Activated CD8-positive, alpha-beta memory T cell treated with anti-CD3 and anti-CD28 coated beads for 48 hours (primary cell): ENCODE measurements around the gene COLQ.

Experiments used
- DNase-seq, 3 experiments: peaks; one replicate each; pipeline ENCODE4 v3.0.0-alpha.2; 2020; ENCODE audit warnings: low read depth in 2 of 3, low spot score in 2 of 3

The COLQ gene

DNA sequence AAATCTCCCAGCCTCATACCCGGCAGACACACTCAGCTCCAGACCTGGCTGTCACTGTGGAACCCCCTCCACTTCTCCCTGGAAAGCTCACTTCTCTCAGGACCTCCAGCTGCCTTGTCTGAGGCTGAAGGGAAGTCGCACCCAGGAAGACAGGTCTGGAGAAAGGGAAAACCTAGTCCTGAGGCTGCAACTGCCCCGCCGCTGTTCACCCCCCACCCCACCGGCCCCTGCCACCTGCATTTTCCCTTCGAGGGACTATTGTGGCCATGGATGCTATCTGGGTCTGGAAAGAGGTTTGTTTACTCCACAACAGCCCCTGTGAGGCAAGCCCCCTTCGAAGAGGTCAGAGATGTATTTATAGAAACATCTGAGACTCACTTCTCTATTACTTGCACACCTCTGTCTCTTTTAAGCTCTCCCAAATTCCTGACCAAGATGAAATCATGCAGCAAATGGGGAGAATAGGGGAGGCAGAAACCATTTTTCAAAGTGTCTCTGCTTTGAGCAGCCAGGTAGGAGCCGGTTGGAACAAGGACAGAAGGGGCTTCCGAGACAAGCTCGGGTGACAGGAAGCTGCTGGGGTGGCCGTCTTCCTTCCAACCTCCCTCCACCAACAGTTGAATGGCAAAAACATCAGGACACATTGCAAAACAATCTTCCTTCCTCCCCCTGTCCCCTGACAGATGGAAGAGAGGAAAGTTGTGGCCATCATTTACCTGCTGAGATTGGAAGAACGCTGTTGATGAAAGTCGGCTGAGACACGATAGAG is 518 bp downstream of the COLQ start:
- no peak for DNase-seq

DNA sequence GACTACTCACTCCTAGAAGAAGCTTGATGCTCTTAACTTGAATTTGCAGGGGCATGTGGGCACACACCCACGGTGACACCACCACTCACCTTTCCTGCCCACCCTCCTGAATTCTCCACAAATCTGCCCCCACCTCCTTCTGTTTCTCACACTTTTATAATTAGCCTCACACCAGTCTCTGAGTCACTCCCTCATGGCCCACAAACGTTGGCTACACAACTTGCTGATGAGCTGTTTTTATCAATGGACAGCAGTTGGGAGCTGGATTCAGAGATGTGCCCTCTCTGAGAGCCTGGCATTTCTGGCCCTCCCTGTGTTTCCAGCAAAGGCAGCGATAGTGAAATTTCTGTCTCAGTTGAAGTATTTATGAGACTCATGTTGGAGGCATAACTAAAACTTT is 1.3 kb downstream of the COLQ start:
- no peak for DNase-seq

DNA sequence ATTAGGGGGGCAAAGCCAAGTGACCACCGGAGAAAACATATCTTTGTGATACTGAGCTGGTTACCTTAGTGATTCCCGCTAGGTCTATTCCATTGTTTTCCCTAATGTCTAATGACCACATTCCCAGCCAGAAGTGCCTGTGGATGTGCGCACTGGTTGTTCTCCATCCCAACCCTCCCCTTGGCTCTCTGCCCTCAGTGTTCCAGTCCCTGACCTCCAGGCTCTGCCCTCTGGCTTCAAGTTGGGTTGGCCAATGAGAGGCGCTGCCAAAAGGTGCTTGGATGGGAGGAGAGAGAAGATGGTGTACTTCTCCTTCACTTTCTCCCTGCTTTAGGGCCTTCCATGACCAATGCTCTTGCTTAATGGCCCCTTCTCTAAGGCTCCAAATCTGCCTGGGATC is 2.4 kb downstream of the COLQ start:
- no peak for DNase-seq

DNA sequence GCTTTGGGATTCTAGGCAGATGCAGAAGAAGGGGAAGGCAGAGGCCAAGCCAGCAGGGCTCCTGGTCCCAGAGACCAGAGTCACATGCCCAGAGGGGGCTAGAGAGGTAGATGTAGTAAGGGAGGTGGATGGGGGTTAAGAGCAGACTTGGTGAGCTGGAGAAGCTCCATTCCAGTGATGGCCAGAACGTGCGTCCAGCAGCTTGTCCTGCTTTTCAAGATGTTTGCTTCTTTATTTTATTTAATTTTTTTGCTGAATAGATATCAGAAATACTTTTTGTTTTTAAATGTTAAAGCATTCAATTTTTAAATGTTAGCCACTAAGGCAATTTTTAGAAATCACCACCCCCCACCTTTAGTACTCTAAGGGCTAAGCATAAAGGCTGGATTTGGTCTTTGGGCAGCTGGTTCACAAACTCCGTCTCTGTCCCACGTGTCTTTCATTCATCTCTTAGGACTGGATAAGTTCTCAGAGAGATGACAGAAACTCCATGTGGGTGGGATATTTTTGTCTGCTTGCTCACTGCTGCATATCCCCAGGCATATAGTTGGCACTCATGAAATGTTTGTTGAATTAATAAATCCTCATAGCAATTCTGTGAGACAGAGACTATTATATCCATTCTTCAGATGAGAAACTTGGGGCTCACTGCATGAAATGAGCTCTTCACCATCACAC is 6.7 kb downstream of the COLQ start:
- DNase-seq: no peak

DNA sequence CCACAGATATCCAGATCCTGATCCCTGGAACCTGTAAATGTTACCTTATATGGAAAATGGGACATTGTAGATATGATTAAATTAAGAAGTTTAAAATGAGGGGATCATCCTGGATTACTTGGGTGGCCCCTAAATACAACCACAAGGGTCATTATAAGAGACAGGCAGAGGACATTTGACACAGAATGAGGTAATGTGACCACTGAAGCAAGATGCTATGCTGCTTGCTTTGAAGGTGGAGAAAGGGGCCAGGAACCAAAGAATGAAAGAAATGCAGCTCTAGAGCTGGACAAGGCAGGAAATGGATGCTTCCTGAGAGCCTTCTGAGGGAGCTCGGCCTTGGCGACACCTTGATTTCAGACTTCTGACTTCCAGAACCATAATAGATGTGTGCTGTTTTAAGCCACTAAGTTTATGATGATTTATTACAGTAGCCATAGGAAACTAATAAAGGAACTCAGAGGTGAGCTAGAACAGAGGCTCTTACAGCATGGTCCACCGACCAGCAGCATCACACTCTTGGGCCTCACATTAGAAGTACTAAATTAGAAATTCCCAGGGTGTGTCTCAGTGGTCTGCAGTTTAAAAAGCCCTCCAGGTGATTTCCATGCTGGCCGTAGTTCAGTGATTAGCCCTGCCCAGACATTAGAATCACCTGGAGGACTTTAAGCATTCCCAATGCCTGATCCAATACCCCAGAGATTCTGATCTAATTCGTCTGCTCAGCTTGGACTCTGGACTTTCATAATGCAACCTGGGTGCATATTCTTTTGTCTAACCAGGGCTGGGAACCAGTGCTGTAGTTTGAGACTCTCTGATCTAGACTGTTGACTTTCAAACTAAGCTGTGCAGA is 7.5 kb downstream of the COLQ start:
- DNase-seq: no peak

DNA sequence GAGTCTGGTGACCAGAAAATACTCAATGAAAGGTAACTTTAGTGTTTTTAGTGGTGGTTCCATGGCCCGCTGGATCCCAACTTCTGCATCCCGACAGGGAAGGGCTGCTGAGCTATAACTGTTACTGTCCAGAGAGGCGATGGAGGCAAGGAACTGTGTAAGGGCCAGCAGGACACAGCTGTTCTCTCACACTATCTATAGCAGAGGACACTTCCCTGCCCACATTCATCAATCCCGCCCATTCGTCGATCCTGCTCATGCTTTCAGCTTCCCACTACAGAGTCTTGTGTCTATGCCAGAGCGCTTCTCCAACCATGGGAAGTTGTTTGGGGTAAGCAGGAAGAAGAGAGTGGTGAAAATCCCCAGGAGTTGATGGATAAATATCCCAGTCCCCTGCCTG is 8.4 kb downstream of the COLQ start:
- DNase-seq: no peak

DNA sequence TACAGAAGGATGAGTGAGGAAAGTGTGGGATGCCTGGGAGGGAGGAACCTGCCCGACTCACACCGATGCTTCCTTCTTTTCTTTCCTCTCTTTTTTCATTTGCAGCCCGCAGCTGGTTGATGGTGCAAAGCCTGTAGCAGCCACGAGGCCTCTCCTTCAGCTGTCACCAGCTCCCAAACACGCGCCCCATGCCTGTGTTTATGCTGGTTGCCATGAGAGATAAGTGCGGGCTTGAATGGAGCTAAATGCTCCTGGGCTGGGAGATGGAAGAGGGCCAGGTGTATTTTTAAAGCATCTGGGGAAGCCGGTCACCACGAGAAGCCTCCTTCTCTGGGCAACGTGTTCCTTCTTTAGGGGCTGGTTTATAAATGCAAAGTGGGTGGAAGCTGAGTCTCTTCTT is 9.3 kb downstream of the COLQ start:
- DNase-seq: no peak

DNA sequence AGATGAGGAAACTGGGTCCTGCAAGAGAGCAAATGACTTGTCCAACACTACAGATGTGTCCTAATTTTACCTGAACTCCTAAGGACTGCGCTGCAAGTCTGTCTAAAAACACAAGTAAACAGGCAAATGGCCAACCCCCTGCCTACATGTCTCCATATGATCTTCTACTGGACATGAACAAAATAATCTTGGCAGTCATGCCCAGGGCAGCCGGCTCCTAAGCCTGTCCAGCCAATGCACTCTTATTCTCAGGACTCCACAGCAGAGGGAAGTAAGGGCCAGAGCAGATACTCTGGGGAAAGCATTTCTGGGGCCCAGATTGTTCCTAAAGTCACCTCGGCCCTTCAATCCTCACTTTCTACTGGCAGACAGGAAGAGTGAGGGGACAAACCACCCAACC is 10.3 kb downstream of the COLQ start:
- DNase-seq: no peak

DNA sequence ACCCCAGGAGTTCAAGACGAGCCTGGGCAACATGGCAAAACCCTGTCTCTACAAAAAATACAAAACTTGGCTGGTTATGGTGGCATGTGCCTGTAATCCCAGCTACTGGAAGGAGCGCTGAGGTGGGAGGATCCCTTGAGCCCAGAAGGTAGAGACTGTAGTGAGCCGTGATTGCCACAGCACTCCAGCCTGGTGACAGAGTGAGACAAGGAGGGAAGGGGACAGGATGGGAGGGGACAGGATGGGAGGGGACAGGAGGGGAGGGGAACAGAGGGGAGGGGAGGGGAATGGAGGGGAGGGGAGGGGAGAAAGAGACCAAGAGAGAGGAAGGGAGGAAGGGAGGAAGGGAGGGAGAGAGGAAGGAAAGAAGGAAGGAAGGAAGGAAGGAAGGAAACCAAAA is 11.0 kb downstream of the COLQ start:
- no peak for DNase-seq

DNA sequence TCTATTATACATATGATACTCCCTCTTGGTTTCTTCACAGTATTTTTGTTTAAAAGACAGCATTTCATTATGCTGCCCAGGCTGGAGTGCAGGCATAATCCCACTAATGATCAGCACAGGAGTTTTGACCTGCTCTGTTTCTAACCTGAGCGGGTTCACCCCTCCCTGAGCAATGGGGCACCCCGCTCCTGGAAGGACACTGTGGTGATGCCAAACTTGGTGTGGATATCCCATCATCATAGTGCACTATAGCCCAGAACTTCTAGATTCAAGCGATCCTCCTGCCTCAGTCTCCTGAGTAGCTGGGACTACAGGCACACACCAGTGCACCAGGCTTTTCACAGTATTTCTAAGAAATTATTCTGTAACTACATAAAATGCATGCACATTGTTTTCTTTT is 14.9 kb downstream of the COLQ start:
- DNase-seq: no peak

DNA sequence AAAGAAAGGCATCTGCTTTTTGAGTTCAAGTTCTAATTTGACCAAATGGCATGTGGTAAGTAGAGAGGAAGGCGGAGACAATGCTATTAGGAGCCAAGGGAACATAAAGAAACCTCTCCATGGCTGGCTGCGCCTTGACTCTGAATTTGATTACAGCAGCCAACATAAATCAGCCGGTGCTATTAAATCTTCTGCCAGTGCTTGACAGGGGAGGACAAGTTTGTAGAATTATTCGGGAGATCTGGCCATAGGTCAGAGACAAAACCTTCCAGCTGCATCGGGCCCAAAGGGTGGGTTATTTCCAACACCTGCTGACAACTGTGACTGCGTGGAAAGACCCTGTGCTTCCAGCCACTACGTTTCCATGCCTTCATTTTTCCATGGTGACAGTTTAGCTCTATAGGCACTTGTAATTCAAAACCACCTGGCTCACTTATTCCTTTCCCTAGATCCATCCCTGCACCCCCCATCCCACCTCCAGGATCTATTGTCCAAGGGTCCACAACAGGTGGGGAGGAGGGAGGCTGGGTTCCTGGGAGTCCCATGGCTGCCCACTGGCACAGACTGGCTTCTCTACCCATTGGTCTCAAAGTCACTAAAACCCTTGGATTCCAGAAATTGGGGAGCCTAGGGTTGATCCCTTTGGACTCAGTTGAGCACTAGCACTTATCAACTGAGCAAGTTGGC is 15.9 kb downstream of the COLQ start:
- no peak for DNase-seq

DNA sequence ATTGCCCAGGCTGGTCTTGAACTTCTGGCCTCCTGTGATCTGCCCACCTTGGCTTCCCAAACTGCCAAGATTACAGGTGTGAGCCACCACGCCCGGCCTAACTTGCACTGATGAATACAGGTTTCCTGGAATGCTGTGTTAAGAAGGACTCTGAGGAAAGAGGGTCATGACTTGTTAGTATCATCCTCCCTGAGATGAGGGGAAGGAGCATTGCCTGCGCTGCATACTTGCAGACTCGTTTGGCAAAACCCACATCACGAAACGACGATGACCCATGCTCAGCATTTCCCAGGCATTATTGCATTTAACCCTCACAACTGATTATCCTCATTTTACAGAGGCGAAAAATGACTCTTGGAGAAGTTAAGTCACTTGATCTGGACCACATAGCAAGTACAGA is 18.9 kb downstream of the COLQ start:
- no peak for DNase-seq

DNA sequence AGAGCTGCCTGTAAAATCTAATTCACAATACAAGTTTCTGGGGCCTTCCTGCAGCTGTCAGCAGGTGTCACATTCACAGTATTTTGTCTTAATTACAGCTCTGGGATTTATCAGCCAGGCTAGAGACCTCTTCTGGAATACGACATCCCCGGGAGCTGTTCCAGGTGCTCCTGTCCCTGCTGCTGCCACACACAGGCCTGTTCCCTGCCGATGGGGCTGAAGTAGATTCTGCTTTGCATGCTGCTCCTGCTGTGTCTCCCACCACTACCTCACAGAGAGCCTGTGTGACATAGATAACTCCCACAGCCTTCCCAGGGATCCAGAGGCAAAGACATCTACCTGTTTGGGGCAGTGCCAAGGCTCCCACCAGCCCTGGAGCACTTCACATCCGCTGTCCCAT is 20.4 kb downstream of the COLQ start:
- DNase-seq: no peak

DNA sequence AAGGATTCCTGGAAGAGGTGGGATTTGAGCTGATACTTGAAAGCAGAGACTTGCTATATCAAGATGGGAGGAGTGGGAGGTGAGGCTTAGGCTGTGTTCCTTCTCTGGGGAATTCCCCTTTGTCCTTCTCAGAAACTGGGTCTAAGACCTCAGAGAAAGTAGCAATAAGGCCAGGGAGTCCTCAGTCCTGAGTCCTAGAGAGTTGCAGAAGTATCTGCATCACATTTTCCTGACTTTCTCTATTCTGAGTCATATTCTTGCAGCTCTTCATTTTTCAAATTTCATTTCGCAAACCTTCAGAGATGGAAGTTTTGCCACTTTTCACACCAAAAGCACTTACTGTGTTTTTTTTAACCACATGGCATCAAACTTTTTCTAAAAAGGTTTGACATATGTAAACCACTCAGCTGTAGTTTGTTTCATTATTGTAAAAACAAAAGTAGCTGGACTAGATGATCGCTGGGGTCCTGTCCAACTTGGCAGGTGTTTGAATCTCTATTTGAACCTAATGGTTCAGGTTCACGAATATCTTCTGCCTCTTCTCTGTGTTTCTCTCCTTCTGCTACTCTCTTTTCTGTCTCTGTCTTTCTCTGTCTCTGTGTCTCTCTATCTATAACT is 21.3 kb downstream of the COLQ start:
- no peak for DNase-seq

DNA sequence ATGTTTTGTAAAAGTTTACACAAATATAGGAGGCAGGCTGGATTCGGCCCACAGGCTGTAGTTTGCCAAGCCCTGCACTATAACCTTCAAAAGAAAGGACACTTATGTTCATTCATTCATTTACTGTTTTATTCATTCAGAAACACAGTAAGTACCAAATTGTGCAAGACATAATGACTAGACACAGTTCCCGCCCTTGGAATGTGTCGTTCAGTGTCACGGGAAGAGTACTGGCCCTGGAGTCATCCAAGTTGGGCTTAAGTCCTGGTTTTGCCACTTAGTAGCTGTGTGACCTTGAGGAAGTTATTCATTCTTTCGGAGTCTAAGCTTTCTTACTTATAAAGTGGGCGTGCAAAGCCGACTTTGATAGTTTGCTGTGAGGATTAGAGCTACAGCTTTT is 22.0 kb downstream of the COLQ start:
- DNase-seq: no peak

DNA sequence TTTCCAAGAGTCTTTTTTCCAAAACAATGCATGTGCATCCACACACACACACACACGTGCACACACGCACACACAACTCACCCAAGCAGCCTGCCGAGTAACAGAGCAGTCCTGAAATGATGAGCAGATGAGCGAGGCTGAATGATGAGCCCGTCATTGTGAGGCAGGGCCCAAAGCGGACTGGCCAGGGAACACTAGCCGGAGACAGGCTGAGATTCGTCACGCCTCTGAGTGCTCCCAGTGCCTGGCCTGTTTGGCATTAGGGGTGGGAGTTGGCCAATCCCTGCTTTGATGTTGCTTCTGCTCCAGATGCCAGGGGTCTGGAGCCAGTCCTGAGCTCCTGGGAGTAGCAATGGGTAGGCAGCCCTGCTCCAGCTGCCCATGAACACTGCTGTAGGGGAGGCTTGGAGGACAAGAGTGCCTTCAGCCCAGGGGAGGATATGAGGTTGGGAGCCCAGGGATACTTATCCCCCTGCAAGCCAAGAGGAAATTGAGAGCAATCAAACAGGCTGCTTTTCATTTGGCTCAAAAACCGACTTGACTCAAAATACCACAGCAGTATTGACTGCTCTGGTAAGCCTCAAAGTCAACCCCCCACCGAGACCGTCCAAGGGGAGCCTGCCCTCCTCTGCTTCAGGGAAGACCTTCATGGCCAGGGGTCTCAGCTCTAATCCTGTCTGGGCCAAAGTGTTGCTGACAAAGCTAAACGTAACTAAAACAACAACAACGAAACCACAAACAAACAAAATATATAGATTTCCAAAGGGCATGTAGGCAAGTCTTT is 22.9 kb downstream of the COLQ start:
- no peak for DNase-seq

DNA sequence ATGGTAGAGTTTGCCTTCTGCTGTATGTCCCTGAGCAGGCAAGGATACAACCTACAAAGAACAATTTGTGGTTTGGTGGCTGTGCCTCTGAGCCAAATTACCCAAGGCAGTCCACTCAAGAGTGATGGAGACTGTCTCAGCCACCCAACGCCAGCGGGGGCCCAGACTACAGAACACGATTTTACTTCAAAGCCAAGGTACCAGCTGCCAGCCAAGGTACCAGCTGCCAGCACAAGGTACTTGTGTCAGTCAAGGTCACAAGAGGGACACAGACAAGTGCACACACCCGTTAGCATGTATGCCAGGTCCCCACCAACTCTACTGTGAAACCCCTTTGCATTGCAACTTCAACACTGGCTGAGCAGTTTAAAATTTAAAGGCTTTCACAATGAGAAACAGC is 23.5 kb downstream of the COLQ start:
- no peak for DNase-seq

DNA sequence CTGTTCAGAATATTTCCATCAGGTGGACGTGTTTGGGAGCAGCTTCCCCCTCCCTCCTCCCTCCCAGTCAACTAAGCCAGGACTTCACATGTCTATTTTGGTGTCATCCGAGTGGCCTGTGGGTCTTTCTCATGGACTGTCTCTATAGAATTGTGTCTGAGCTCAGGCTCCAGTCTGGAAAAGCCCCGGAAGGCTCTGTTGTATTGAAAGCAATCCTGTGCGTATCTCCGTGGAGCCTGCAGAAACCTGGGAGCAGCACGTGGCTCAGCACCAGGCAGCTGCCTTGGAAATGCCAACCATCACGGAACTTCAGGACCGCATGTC is 25.2 kb downstream of the COLQ start:
- DNase-seq: no peak

DNA sequence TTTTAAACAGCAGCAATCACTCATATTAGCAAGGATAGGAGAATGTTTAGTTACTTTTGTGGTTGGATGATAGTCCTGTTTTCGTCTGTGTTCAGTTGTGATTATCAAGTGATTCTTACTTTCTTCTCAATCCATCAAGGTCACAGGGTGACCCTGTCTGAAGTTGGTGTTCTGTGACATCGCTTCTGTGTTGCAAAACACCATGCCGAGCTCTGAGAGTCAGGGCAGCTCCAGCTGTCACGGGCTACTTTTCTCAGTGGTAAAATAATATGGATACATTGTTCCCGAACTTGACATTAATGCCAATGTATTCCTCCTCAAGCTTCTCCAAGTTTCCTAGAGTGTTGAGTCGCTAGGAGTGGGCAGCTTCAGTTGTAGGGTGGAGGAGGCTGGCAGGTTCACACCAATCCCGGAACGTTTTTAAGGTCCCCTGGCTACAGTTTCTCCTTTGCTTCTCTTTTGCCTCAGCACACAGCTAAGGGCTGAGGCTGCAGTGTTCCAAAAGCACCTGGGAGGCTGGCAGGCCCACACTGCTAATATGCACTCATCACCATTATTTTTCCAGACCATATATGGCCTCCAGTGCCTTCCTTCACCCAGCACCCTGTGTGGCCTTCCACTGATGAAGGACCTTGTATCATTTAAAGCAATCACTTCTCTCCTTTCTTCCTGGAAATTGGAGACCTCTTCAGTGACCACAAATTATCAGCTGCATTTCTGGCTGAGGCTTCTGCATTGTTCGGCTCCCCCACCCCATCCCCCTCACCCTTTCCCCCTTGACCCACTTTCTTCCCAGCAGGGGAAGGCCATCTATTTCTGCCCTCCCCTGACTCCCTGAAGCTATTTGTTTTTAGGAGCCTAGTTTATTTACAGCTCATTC is 25.8 kb downstream of the COLQ start:
- DNase-seq: no peak

DNA sequence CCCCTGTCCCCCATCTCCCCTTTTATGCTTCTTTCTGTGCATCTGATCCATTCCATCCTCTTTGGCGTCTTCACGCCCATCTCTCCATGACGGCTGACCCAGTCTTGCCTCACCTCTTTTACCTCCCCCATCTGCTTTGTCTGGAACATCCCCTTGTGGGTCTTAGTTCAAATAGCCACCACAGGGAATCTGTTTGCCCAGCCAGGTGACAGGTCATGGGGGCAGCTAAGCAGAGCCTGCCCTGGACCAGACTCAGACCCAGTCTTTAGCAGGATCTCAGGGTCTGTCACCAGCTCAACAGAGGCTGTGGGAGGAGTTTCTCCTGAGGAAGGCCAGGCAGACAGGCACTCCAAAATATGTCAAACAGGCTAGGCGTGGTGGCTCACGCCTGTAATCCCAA is 28.1 kb downstream of the COLQ start:
- no peak for DNase-seq
